Pancreas (tissue), 10 donors: ENCODE measurements around the gene ZNF474. TPM values are rescaled to one million over a fixed set of nuclear protein-coding genes. Genes with fewer than 3 reads are reported as not detected.
A peak's percentile ranks its signal among the peaks of the same experiment; 100 is the strongest.

Experiments
- ATAC-seq, 4 donors: fragments of 200-7000 bp; cut with Tn5 transposase; one replicate each; pipeline versions ENCODE4 v1.8.0 to v1.9.1; 2020; ENCODE audit warnings: mild to moderate bottlenecking in 4 of 4, moderate library complexity in 4 of 4
- DNase-seq, 6 donors: peaks; one replicate each; pipeline ENCODE4 v3.0.0-alpha.2; 2020
- FAIRE-seq: peaks from 2 replicates; lab custom pipeline; 2012; peaks lifted over from hg19 to GRCh38; lab: Jason Lieb, UNC
- H3K27ac ChIP-seq, 4 donors: fragments of 200-600 bp; sonication (generic); 1 replicate in 3 of 4; 2 replicates in 1 of 4; pipeline versions ENCODE4 v1.5.0 to v1.8.0; 2020
- H3K27me3 ChIP-seq, 4 donors: fragments of 200-600 bp; one replicate each; pipeline ENCODE4 v1.8.0; 2021
- H3K36me3 ChIP-seq, 3 donors: fragments of 200-600 bp; sonication (generic) in 1 of 3; one replicate each; pipeline versions ENCODE4 v1.5.0 to v1.8.0; 2020 to 2021
- H3K4me1 ChIP-seq, 3 donors: fragments of 200-600 bp; one replicate each; pipeline ENCODE4 v1.8.0; 2021
- H3K4me3 ChIP-seq, 4 donors: fragments of 200-600 bp; sonication (generic) in 2 of 4; one replicate each; pipeline versions ENCODE4 v1.5.0 to v1.8.0; 2020 to 2021
- H3K9me3 ChIP-seq, 4 donors: fragments of 200-600 bp; one replicate each; pipeline ENCODE4 v1.8.0; 2021
- WGBS, 2 donors: extraction: QIAGEN DNeasy Blood & Tissue Kit; methylation state at CpG; one replicate each; pipeline ENCODE4 v1.1.7; 2013; 5-methylcytosine and 5-hydroxymethylcytosine counted together
- intact Hi-C, 3 donors: fragments of 100-400 bp; cut with DNase I; formaldehyde crosslinking; loops; one replicate each; pipeline versions ENCODE4 v1.11.1 to v1.14.2; 2022
- polyA plus RNA-seq, 2 donors: library from polyadenylated mRNA; stranded (reverse); fragments of 200-250 nt; gene quantifications; one replicate each; pipeline ENCODE4 v1.2.3, GENCODE V29; 2013
- total RNA-seq, 6 donors: library from RNA; stranded (reverse); fragmentation: NEBNext Ultra II Directional in 4 of 6; extraction: Animal tissue kit (Norgen Biotek cat#: 25700) in 4 of 6; gene quantifications; one replicate each; pipeline versions ENCODE4 v1.2.1 to v1.2.4, GENCODE V29; 2021 to 2023
- TF ChIP-seq, protein P1 (sequence below), 4 donors: fragments of 200-600 bp; sonication (generic) in 3 of 4; IDR thresholded peaks; one replicate each; pipeline versions ENCODE4 v1.5.0 to v1.8.0; 2021; ENCODE audit warnings: antibody characterized with exemption in 4 of 4
- donor health status: healthy with polysubstance abuse.
- donor health status: DM: no; HTN: no; CAD: no; lungs with moderate emphysema.
- donor health status: DM: no; HTN: no; CAD: no.
- donor health status: control.
- donor health status: control.
- donor health status: Bipolar disorder and iron deficiency.
- donor health status: DM: yes; HTN: yes; CAD: no.
- donor health status: DM: no; HTN: no; CAD: no.
- donor health status: DM: no; HTN: no; CAD: no.
- donor health status: DM: yes; HTN: yes; CAD: no.

The ZNF474 gene
- total RNA-seq (under 1 TPM in 2 of 6 donors, not detected in 4; 0.12 to 0.56 TPM), polyA plus RNA-seq (under 1 TPM in 1 of 2 donors, not detected in 1; 0.08 TPM)

DNA sequence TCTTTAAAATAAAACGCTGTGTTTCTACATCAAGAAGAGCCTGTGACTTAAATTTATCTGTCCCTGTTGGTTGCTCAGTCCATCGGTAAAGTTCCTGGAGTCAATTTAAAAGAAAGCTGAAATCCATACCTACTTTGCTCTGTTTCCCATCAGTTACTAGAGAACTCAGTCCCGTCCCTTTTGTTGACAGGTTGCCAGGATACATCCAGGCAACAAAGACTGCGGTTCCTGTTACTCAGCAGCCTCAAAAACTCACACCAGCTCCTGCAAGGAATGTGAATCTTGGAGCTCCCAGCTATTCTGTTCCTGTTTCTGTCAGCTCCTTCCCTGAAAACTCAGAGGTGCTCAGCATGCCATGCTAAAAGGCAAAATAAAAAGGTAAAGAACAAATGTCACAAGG lies at the start of gene ZNF474:
Gene ZNF474, plus strand, starts transcription at position 241 of the 400 bp plus-strand sequence. CDS start 22,445 bp downstream, outside the sequence.
- no peaks in the 10 kb centered on the region for H3K9me3 ChIP-seq
- H3K27me3 ChIP-seq: no peaks in the 10 kb centered on the region
- peak in 2 of 4 donors; percentile 30 to 65 for ATAC-seq
- DNase-seq: peak in 1 of 6 donors; percentile 26
- H3K27ac ChIP-seq: no peak within 1 kb of the TSS
- no peaks in the 10 kb centered on the region for H3K36me3 ChIP-seq
- 10 to 15% methylated on average over 4 of the region's 4 CpGs for WGBS, 2 donors
- H3K4me3 ChIP-seq: no peak within 1 kb of the TSS
- TF ChIP-seq, protein P1, sequence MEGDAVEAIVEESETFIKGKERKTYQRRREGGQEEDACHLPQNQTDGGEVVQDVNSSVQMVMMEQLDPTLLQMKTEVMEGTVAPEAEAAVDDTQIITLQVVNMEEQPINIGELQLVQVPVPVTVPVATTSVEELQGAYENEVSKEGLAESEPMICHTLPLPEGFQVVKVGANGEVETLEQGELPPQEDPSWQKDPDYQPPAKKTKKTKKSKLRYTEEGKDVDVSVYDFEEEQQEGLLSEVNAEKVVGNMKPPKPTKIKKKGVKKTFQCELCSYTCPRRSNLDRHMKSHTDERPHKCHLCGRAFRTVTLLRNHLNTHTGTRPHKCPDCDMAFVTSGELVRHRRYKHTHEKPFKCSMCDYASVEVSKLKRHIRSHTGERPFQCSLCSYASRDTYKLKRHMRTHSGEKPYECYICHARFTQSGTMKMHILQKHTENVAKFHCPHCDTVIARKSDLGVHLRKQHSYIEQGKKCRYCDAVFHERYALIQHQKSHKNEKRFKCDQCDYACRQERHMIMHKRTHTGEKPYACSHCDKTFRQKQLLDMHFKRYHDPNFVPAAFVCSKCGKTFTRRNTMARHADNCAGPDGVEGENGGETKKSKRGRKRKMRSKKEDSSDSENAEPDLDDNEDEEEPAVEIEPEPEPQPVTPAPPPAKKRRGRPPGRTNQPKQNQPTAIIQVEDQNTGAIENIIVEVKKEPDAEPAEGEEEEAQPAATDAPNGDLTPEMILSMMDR (IDR thresholded peaks at IDR 0.05): no peak
- intact Hi-C loops: no loop called here
- no peaks in the 10 kb centered on the region for H3K4me1 ChIP-seq
- FAIRE-seq: no peak

DNA sequence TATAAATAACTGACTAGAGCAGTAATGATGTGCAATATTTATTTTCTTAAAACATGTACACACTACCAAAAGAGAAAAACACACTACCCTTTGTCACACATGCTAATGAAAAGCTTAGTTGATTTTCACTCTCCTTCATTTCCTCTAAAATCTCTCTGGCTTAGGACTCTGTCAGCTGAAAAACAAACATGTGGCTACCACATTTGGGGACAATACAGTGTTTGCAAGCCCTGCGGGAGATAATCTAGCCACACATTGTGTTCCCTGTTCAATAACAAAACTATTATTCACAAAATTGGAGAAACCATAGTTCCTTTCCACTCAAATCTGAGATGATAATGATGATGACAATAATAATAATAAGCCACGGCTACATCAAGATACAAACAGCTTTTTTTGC lies 47.8 kb upstream of the ZNF474 start:
- TF ChIP-seq, protein P1 (IDR thresholded peaks at IDR 0.05): no peak
- DNase-seq (no peak), ATAC-seq (no peak), FAIRE-seq (no peak)
- H3K36me3 ChIP-seq: no peaks in the 10 kb centered on the region
- no peaks in the 10 kb centered on the region for H3K9me3 ChIP-seq
- H3K27me3 ChIP-seq: peaks cover 0 to 3% (median 0%) of the 10 kb centered on the region in 4 donors
- H3K4me3 ChIP-seq: no peak overlapping the region
- H3K4me1 ChIP-seq: peaks cover 0 to under 1% (median 0%) of the 10 kb centered on the region in 3 donors
- intact Hi-C loops: no loop called here
- H3K27ac ChIP-seq: no peak overlapping the region
- 65 to 82% methylated on average over 2 of the region's 2 CpGs for WGBS, 2 donors

DNA sequence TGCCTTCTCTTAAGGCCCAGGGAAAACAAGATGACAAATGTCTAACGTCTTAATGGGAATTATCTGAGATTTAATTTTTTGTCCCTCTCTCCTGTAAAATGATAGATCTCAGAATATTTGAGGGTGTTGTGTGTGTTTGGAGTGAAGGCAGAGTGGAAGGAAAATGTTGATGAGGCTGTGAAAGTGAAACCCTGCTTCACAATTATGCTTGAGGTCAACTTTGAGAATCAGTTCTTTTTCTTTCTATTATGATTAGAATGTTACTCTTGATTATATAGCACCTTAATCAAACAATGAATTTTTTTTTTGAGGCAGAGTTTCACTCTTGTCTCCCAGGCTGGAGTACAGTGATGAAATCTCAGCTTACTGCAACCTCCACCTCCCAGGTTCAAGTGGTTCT lies 45.8 kb upstream of the ZNF474 start:
- H3K4me3 ChIP-seq: no peak overlapping the region
- WGBS, 2 donors: 65 to 71% methylated on average over 1 of the region's 1 CpG
- FAIRE-seq (no peak), DNase-seq (no peak), ATAC-seq (no peak)
- H3K27ac ChIP-seq: no peak overlapping the region
- TF ChIP-seq, protein P1 (IDR thresholded peaks at IDR 0.05): no peak
- intact Hi-C loops: no loop called here
- H3K27me3 ChIP-seq: peaks cover 0 to 3% (median 0%) of the 10 kb centered on the region in 4 donors
- no peaks in the 10 kb centered on the region for H3K9me3 ChIP-seq
- no peaks in the 10 kb centered on the region for H3K36me3 ChIP-seq
- no peaks in the 10 kb centered on the region for H3K4me1 ChIP-seq

DNA sequence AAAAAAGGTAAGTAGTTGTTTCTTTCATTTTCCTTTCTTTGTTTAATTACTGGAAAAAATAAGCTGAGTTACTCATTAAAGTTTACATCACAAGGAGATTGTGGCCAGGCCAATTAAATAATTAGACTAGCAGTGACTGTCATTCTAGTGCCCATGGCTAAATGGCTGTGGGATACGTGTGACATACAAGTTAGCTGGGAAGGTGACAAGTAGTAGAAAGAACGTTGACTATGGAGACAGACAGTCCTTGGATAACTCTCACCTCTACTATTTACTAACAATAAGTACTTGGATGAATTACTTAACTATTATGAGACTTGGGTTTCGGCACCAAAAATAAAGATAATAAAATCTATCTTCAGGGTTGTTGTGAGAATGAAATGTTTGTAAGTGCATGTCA lies 44.3 kb upstream of the ZNF474 start:
- DNase-seq: no peak
- TF ChIP-seq, protein P1 (IDR thresholded peaks at IDR 0.05): no peak
- Histone ChIP-seq H3K4me3 (no peak overlapping the region), H3K27me3 (no peaks in the 10 kb centered on the region), H3K36me3 (no peaks in the 10 kb centered on the region), H3K4me1 (no peaks in the 10 kb centered on the region), H3K9me3 (no peaks in the 10 kb centered on the region), H3K27ac (no peak overlapping the region)
- FAIRE-seq: no peak
- no peak for ATAC-seq
- WGBS, 2 donors: 68 to 69% methylated on average over 3 of the region's 3 CpGs
- intact Hi-C loops: no loop called here
